SK-N-SH (cell line): ENCODE measurements around the gene TC2N. TPM values are rescaled to one million over a fixed set of nuclear protein-coding genes. Genes with fewer than 3 reads are reported as not detected.

Experiments used
- CTCF ChIA-PET: fragments of 300-600, 350-600 bp; formaldehyde crosslinking; extraction: SDS; loops from one replicate; lab custom pipeline; 2021; lab: Yijun Ruan, JAX
- POLR2A ChIA-PET: fragments of 350-600 bp; sonication (Branson Sonifier 250); formaldehyde crosslinking; extraction: SDS; loops from one replicate; lab custom pipeline; 2020; ENCODE audit warnings: antibody characterized with exemption, inconsistent platforms; lab: Yijun Ruan, JAX
- DNase-seq: peaks from one replicate; pipeline ENCODE4 v3.0.0; 2012
- H2AFZ ChIP-seq: fragments of 200-600 bp; sonication (generic); 2 replicates; pipeline ENCODE4 v1.8.1; 2016; ENCODE audit warnings: antibody characterized with exemption, mild to moderate bottlenecking, low read depth
- H3F3A ChIP-seq: fragments of 200-600 bp; sonication (generic); replicated peaks from 2 replicates; pipeline ENCODE3; 2016; ENCODE audit warnings: antibody characterized with exemption, mild to moderate bottlenecking; ENCODE audit not compliant: insufficient read depth
- H3K27ac ChIP-seq, 2 experiments: fragments of 200-500 bp in 1 of 2; fragments of 200-600 bp in 1 of 2; sonication (Bioruptor generic) in 1 of 2; sonication (generic), shearing (Covaris generic) in 1 of 2; 2 replicates each; pipeline versions ENCODE4 v1.5.1 to v1.6.1; 2014 to 2016; ENCODE audit warnings: low read depth in 2 of 2, inconsistent platforms in 1 of 2, low read length in 1 of 2, mild to moderate bottlenecking in 1 of 2, mixed read lengths in 1 of 2
- H3K27me3 ChIP-seq: fragments of 200-600 bp; sonication (generic), shearing (Covaris generic); 2 replicates; pipeline ENCODE4 v1.6.1; 2016; ENCODE audit warnings: mixed run types; ENCODE audit not compliant: insufficient read depth
- H3K36me3 ChIP-seq, 2 experiments: fragments of 200-500 bp in 1 of 2; fragments of 200-600 bp in 1 of 2; sonication (Bioruptor generic) in 1 of 2; sonication (generic) in 1 of 2; replicated peaks in 1 of 2; 2 replicates each; pipeline versions ENCODE3 to v1.5.1; 2014 to 2016; ENCODE audit warnings: low read length in 1 of 2, mild to moderate bottlenecking in 1 of 2; ENCODE audit not compliant: insufficient read depth in 2 of 2, control insufficient read depth in 1 of 2
- H3K4me1 ChIP-seq, 2 experiments: fragments of 200-500 bp in 1 of 2; fragments of 200-600 bp in 1 of 2; sonication (Bioruptor generic) in 1 of 2; sonication (generic), shearing (Covaris generic) in 1 of 2; 2 replicates each; pipeline versions ENCODE4 v1.5.1 to v1.6.1; 2014 to 2016; ENCODE audit warnings: low read depth in 1 of 2, low read length in 1 of 2, mixed run types in 1 of 2; ENCODE audit not compliant: insufficient read depth in 2 of 2, control insufficient read depth in 1 of 2
- H3K4me2 ChIP-seq: fragments of 200-600 bp; sonication (generic), shearing (Covaris generic); 2 replicates; pipeline ENCODE4 v1.6.1; 2017; ENCODE audit warnings: mixed run types
- H3K4me3 ChIP-seq, 2 experiments: fragments of 200-500 bp in 1 of 2; fragments of 200-600 bp in 1 of 2; sonication (Bioruptor generic) in 1 of 2; sonication (generic), shearing (Covaris generic) in 1 of 2; 2 replicates each; pipeline versions ENCODE4 v1.5.1 to v1.8.1; 2014 to 2016; ENCODE audit warnings: low read depth in 2 of 2, inconsistent platforms in 1 of 2, low read length in 1 of 2, mild to moderate bottlenecking in 1 of 2, mixed read lengths in 1 of 2, moderate library complexity in 1 of 2
- H3K79me2 ChIP-seq: fragments of 200-600 bp; sonication (generic); 2 replicates; pipeline ENCODE4 v1.8.1; 2017; ENCODE audit warnings: mild to moderate bottlenecking; ENCODE audit not compliant: insufficient read depth
- H3K9ac ChIP-seq: fragments of 200-600 bp; sonication (generic); 2 replicates; pipeline ENCODE4 v1.6.1; 2017; ENCODE audit warnings: mixed run types
- H3K9me2 ChIP-seq: fragments of 200-600 bp; sonication (generic); 2 replicates; pipeline ENCODE4 v1.6.1; 2017; ENCODE audit warnings: mixed run types
- H3K9me3 ChIP-seq: fragments of 200-600 bp; sonication (generic); 2 replicates; pipeline ENCODE4 v1.6.1; 2017; ENCODE audit warnings: mixed run types, mild to moderate bottlenecking, moderate library complexity
- H4K20me1 ChIP-seq: fragments of 200-600 bp; sonication (generic); 2 replicates; pipeline ENCODE4 v1.6.1; 2017; ENCODE audit warnings: mild to moderate bottlenecking, mixed run types; ENCODE audit not compliant: insufficient read depth
- FOSL2 ChIP-seq: IDR thresholded peaks from 2 replicates; pipeline ENCODE4 v1.4.0; 2012; ENCODE audit warnings: low read depth, mild to moderate bottlenecking, moderate library complexity, borderline replicate concordance
- FOXJ3 ChIP-seq: sonication (generic); formaldehyde crosslinking; IDR thresholded peaks from 2 replicates; pipeline ENCODE4 v1.5.1; 2020; ENCODE audit warnings: mild to moderate bottlenecking, missing genetic modification reagents
- JUND ChIP-seq: IDR thresholded peaks from 2 replicates; pipeline ENCODE4 v1.4.0; 2012
- SIN3A ChIP-seq: IDR thresholded peaks from 2 replicates; pipeline ENCODE4 v1.6.1; 2012; ENCODE audit warnings: low read depth, mild to moderate bottlenecking, low read length, moderate library complexity, borderline replicate concordance
- SMC3 ChIP-seq: IDR thresholded peaks from 2 replicates; pipeline ENCODE4 v1.6.1; 2012; ENCODE audit warnings: low read depth, low read length, improper control_type of control experiment
- TEAD4 ChIP-seq: IDR thresholded peaks from 2 replicates; pipeline ENCODE4 v1.4.0; 2012; ENCODE audit warnings: mild to moderate bottlenecking, borderline replicate concordance; ENCODE audit not compliant: insufficient read depth
- WGBS: methylation state at CpG from one replicate; pipeline ENCODE4 v1.1.6; 2017; ENCODE audit warnings: low lambda C conversion rate; 5-methylcytosine and 5-hydroxymethylcytosine counted together
- polyA plus RNA-seq, 3 experiments: library from polyadenylated mRNA; depleted of rRNA; stranded (reverse); fragments of >200 nt; gene quantifications; 2 replicates each; pipeline ENCODE4 v1.2.3, GENCODE V29; 2012
- TF ChIP-seq, protein P1 (sequence below): IDR thresholded peaks from 2 replicates; pipeline ENCODE4 v1.4.0; 2012; ENCODE audit warnings: low read depth, borderline replicate concordance
- TF ChIP-seq, protein P2 (sequence below): IDR thresholded peaks from 2 replicates; pipeline ENCODE4 v1.6.1; 2012; ENCODE audit warnings: mild to moderate bottlenecking, low read depth, low read length, moderate library complexity

Gene TC2N
- polyA plus RNA-seq, 1 of the 3 experiments (the other 2 are of a cell fraction): not detected

DNA sequence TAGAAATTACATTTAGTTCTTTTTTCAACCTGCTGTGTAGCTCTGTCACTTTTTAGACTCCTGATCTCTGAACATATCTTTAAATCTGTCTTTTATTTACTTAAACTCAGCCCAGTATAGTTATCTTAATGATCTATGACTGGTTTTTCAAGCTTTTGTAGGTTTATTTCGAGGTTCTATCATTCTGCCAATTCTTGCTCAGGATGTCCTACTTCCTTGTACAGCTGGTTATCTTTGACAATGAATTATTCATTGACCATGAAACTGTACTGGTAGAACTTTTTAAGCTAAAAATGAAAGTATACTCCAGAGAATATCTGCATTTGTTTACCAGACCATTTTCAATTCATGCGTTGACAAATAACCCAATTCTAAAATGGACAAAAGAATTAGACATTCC lies 37.8 kb downstream of the TC2N start:
- POLR2A ChIA-PET: no interaction called here
- TF ChIP-seq SIN3A: no peak
- TF ChIP-seq, protein P1, sequence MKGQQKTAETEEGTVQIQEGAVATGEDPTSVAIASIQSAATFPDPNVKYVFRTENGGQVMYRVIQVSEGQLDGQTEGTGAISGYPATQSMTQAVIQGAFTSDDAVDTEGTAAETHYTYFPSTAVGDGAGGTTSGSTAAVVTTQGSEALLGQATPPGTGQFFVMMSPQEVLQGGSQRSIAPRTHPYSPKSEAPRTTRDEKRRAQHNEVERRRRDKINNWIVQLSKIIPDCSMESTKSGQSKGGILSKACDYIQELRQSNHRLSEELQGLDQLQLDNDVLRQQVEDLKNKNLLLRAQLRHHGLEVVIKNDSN: no peak
- H3K4me2 ChIP-seq: no peak overlapping the region
- no peaks in the 10 kb centered on the region for H3K4me1 ChIP-seq
- no peak overlapping the region for H3K9ac ChIP-seq
- H3K36me3 ChIP-seq: no peaks in the 10 kb centered on the region
- no peaks in the 10 kb centered on the region for H4K20me1 ChIP-seq
- H3F3A ChIP-seq: no peaks in the 10 kb centered on the region
- H3K9me2 ChIP-seq: 0 out of 2 replicates have a peak, but pooled peaks cover 3% of the 10 kb centered on the region
- no peak overlapping the region for H3K4me3 ChIP-seq
- CTCF ChIA-PET: no interaction called here
- H3K9me3 ChIP-seq: no peaks in the 10 kb centered on the region
- H2AFZ ChIP-seq: no peak overlapping the region
- no peak overlapping the region for H3K27ac ChIP-seq
- no peak for DNase-seq
- H3K79me2 ChIP-seq: no peaks in the 10 kb centered on the region
- H3K27me3 ChIP-seq: peaks cover under 1% of the 10 kb centered on the region; the same call in 1 of the 2 replicates
- 39% methylated on average over 2 of the region's 2 CpGs for WGBS

DNA sequence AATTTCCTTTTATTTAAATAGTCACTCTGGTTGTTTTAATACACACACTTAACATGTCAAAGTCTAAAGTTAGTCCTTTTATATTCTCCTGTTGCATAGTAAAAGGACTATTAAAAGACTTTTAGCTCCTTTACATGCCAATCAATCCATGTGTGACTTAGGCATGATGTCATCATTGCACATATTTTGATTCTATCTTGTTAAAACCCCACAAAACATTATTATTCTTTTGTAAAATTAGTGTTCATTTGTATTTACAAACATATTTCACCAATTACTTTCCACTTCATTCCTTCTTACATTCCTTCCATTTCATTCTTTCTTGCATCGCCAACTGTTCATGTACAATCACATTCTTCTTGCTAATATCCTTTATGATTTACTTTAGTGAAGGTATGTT lies 39.6 kb downstream of the TC2N start:
- Histone ChIP-seq H3K9me2 (0 out of 2 replicates have a peak, but pooled peaks cover 3% of the 10 kb centered on the region), H3K79me2 (no peaks in the 10 kb centered on the region), H3K9me3 (no peaks in the 10 kb centered on the region), H3F3A (no peaks in the 10 kb centered on the region), H2AFZ (no peak overlapping the region), H4K20me1 (no peaks in the 10 kb centered on the region), H3K27me3 (no peaks in the 10 kb centered on the region; the same call in 1 of the 2 replicates), H3K27ac (no peak overlapping the region), H3K4me2 (no peak overlapping the region), H3K4me1 (no peaks in the 10 kb centered on the region), H3K36me3 (no peaks in the 10 kb centered on the region), H3K9ac (no peak overlapping the region), H3K4me3 (no peak overlapping the region)
- ChIA-PET CTCF (interaction anchor here (0.6 to 0.9 kb wide), 2 partner anchors 148 to 169 kb away, joined by 3 read pairs; no protein-coding TSS in a partner anchor), POLR2A (no interaction called here)
- WGBS: 16% methylated on average over 1 of the region's 1 CpG
- no peak for DNase-seq
- TF ChIP-seq FOSL2: no peak
- TF ChIP-seq JUND: no peak
- no peak for TF ChIP-seq FOXJ3 (CRISPR knock-in tag)
- no peak for TF ChIP-seq TEAD4
- no peak for TF ChIP-seq SMC3
- TF ChIP-seq, protein P2, sequence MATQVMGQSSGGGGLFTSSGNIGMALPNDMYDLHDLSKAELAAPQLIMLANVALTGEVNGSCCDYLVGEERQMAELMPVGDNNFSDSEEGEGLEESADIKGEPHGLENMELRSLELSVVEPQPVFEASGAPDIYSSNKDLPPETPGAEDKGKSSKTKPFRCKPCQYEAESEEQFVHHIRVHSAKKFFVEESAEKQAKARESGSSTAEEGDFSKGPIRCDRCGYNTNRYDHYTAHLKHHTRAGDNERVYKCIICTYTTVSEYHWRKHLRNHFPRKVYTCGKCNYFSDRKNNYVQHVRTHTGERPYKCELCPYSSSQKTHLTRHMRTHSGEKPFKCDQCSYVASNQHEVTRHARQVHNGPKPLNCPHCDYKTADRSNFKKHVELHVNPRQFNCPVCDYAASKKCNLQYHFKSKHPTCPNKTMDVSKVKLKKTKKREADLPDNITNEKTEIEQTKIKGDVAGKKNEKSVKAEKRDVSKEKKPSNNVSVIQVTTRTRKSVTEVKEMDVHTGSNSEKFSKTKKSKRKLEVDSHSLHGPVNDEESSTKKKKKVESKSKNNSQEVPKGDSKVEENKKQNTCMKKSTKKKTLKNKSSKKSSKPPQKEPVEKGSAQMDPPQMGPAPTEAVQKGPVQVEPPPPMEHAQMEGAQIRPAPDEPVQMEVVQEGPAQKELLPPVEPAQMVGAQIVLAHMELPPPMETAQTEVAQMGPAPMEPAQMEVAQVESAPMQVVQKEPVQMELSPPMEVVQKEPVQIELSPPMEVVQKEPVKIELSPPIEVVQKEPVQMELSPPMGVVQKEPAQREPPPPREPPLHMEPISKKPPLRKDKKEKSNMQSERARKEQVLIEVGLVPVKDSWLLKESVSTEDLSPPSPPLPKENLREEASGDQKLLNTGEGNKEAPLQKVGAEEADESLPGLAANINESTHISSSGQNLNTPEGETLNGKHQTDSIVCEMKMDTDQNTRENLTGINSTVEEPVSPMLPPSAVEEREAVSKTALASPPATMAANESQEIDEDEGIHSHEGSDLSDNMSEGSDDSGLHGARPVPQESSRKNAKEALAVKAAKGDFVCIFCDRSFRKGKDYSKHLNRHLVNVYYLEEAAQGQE: no peak
